Liver (tissue), 9 donors: Measurements from ENCODE around the gene C1orf21. TPM values are rescaled to one million over a fixed set of nuclear protein-coding genes. Genes with fewer than 3 reads are reported as not detected.

Experiments
- DNase-seq: peaks from one replicate; pipeline ENCODE4 v3.0.0-alpha.2; 2017; ENCODE audit warnings: low spot score
- H3K27ac ChIP-seq, 2 donors: one replicate each; pipeline ENCODE4 v1.7.0; 2013; ENCODE audit warnings: inconsistent platforms in 2 of 2, low read length in 2 of 2, control low read depth in 1 of 2, low read depth in 1 of 2, mild to moderate bottlenecking in 1 of 2
- H3K27me3 ChIP-seq, 4 donors: one replicate each; pipeline versions ENCODE4 v1.6.1 to v1.7.0; 2013; ENCODE audit warnings: low read length in 3 of 4, inconsistent platforms in 1 of 4, mild to moderate bottlenecking in 1 of 4, moderate library complexity in 1 of 4; ENCODE audit not compliant: control insufficient read depth in 4 of 4, insufficient read depth in 4 of 4
- H3K36me3 ChIP-seq, 4 donors: one replicate each; pipeline versions ENCODE4 v1.6.1 to v1.7.0; 2013; ENCODE audit warnings: low read length in 3 of 4, mild to moderate bottlenecking in 3 of 4, low read depth in 1 of 4, moderate library complexity in 1 of 4; ENCODE audit not compliant: control insufficient read depth in 4 of 4, insufficient read depth in 3 of 4
- H3K4me1 ChIP-seq, 4 donors: one replicate each; pipeline versions ENCODE4 v1.6.1 to v1.7.0; 2013; ENCODE audit warnings: low read length in 3 of 4, mild to moderate bottlenecking in 3 of 4, moderate library complexity in 1 of 4; ENCODE audit not compliant: control insufficient read depth in 4 of 4, insufficient read depth in 4 of 4
- H3K4me3 ChIP-seq, 3 donors: one replicate each; pipeline versions ENCODE4 v1.6.1 to v1.7.0; 2013; ENCODE audit warnings: low read length in 3 of 3, control low read depth in 1 of 3, low read depth in 1 of 3, mild to moderate bottlenecking in 1 of 3
- H3K9ac ChIP-seq, 2 donors: one replicate each; pipeline ENCODE4 v1.7.0; 2013; ENCODE audit warnings: low read length in 2 of 2, mild to moderate bottlenecking in 2 of 2, moderate library complexity in 2 of 2, control low read depth in 1 of 2, low read depth in 1 of 2
- H3K9me3 ChIP-seq, 4 donors: one replicate each; pipeline versions ENCODE4 v1.6.1 to v1.7.0; 2013; ENCODE audit warnings: low read length in 3 of 4; ENCODE audit not compliant: control insufficient read depth in 4 of 4
- ATF3 ChIP-seq: IDR thresholded peaks from 2 replicates; pipeline ENCODE4 v1.6.1; 2016; ENCODE audit warnings: antibody characterized with exemption
- EGR1 ChIP-seq, 2 donors: IDR thresholded peaks; 2 replicates each; pipeline ENCODE4 v1.6.1; 2016 to 2018; ENCODE audit warnings: antibody characterized with exemption in 2 of 2, low read depth in 2 of 2
- FOXA1 ChIP-seq: IDR thresholded peaks from 2 replicates; pipeline ENCODE4 v1.6.1; 2016; ENCODE audit warnings: antibody characterized with exemption
- FOXA2 ChIP-seq: IDR thresholded peaks from 2 replicates; pipeline ENCODE4 v1.6.1; 2016; ENCODE audit warnings: antibody characterized with exemption
- GABPA ChIP-seq, 2 donors: IDR thresholded peaks in 1 of 2; conservative IDR thresholded peaks in 1 of 2; 2 replicates each; pipeline ENCODE4 v1.6.1; 2016; ENCODE audit warnings: antibody characterized with exemption in 2 of 2, mild to moderate bottlenecking in 1 of 2, moderate library complexity in 1 of 2
- HNF4A ChIP-seq, 2 donors: conservative IDR thresholded peaks; 2 replicates each; pipeline ENCODE4 v1.6.1; 2016; ENCODE audit warnings: antibody characterized with exemption in 2 of 2, mild to moderate bottlenecking in 2 of 2
- HNF4G ChIP-seq: IDR thresholded peaks from 2 replicates; pipeline ENCODE4 v1.6.1; 2016; ENCODE audit warnings: antibody characterized with exemption
- JUND ChIP-seq, 2 donors: IDR thresholded peaks; 2 replicates each; pipeline ENCODE4 v1.6.1; 2016; ENCODE audit warnings: antibody characterized with exemption in 2 of 2
- NR2F2 ChIP-seq: IDR thresholded peaks from 2 replicates; pipeline ENCODE4 v1.6.1; 2016; ENCODE audit warnings: antibody characterized with exemption
- RAD21 ChIP-seq, 2 donors: IDR thresholded peaks; 2 replicates each; pipeline ENCODE4 v1.6.1; 2016; ENCODE audit warnings: antibody characterized with exemption in 2 of 2, mild to moderate bottlenecking in 2 of 2
- REST ChIP-seq: IDR thresholded peaks from 2 replicates; pipeline ENCODE4 v1.6.1; 2016; ENCODE audit warnings: antibody characterized with exemption, mild to moderate bottlenecking
- RXRA ChIP-seq, 2 donors: IDR thresholded peaks; 2 replicates each; pipeline ENCODE4 v1.6.1; 2017 to 2018; ENCODE audit warnings: antibody characterized with exemption in 2 of 2, mild to moderate bottlenecking in 1 of 2
- SP1 ChIP-seq: IDR thresholded peaks from 2 replicates; pipeline ENCODE4 v1.6.1; 2018; ENCODE audit warnings: antibody characterized with exemption, mild to moderate bottlenecking
- TAF1 ChIP-seq: conservative IDR thresholded peaks from 2 replicates; pipeline ENCODE4 v1.6.1; 2016; ENCODE audit warnings: antibody characterized with exemption, mild to moderate bottlenecking
- YY1 ChIP-seq: IDR thresholded peaks from 2 replicates; pipeline ENCODE4 v1.6.1; 2016; ENCODE audit warnings: antibody characterized with exemption, mild to moderate bottlenecking
- ZBTB33 ChIP-seq: IDR thresholded peaks from 2 replicates; pipeline ENCODE4 v1.6.1; 2016; ENCODE audit warnings: antibody characterized with exemption
- WGBS: extraction: QIAGEN DNeasy Blood & Tissue Kit; methylation state at CpG from one replicate; pipeline ENCODE4 v1.1.7; 2013; 5-methylcytosine and 5-hydroxymethylcytosine counted together
- polyA plus RNA-seq, 2 donors: library from polyadenylated mRNA; stranded (reverse) in 1 of 2; unstranded in 1 of 2; fragments of 200-250 nt in 1 of 2; fragments of >200 nt in 1 of 2; fragmentation: Nextera tagmentation in 1 of 2; extraction: Ambion mirVana in 1 of 2; gene quantifications; one replicate each; pipeline versions ENCODE4 v1.2.1 to v1.2.3, GENCODE V29; 2013 to 2015
- total RNA-seq, 2 donors: library from RNA; depleted of rRNA; stranded (reverse); fragments of >200 nt; gene quantifications; one replicate each; pipeline ENCODE4 v1.2.3, GENCODE V29; 2014
- TF ChIP-seq, protein P1 (sequence below): fragments of 150-350 bp; IDR thresholded peaks from 2 replicates; pipeline ENCODE4 v1.5.1; 2017; ENCODE audit warnings: improper control_type of control experiment, low read depth, low read length; ENCODE audit not compliant: missing input control
- TF ChIP-seq, protein P2 (sequence below): IDR thresholded peaks from 2 replicates; pipeline ENCODE4 v1.6.1; 2016; ENCODE audit warnings: antibody characterized with exemption
- donor health status: healthy.
- donor health status: healthy.
- donor health status: healthy.
- donor health status: healthy.
- donor health status: healthy.

C1orf21 gene
- total and polyA plus RNA-seq, 4 donors = 2.3 to 21.3 (median 13.4) TPM

DNA sequence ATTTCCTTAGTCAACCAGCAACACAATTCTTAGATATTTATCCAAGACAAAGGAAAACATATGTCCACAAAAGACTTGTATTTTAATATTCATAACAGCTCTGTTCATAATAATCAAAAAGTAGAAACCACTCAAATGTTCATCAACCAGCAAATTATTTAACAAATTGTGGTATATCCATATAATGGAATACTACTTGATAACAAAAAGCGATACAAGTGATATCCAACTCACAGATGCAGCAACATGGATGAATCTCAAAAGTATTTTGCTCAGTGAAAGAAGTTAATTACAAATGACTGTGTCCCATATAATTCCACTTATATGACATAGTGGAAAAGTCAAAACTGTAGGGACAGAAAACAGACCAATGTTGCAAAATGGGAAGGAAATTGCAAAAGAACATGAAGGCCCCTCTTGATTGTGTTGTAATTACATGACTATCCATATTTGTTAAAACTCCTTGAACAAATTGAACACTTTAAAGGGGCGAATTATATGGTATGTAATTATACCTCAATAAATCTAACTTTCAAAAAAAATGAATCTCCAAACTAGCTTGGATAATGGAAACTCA lies 250.9 kb downstream of the C1orf21 start:
- no peaks in the 10 kb centered on the region for H3K27me3 ChIP-seq
- no peaks in the 10 kb centered on the region for H3K9me3 ChIP-seq
- no peak for DNase-seq
- peaks cover 13 to 35% (median 24%) of the 10 kb centered on the region in 4 donors for H3K4me1 ChIP-seq
- no peaks in the 10 kb centered on the region for H3K36me3 ChIP-seq
- no peak overlapping the region for H3K4me3 ChIP-seq
- WGBS = 94% methylated on average over 2 of the region's 2 CpGs
- no peak for TF ChIP-seq YY1
- no peak for TF ChIP-seq RAD21 (IDR thresholded peaks at IDR 0.05)
- TF ChIP-seq, protein P1, sequence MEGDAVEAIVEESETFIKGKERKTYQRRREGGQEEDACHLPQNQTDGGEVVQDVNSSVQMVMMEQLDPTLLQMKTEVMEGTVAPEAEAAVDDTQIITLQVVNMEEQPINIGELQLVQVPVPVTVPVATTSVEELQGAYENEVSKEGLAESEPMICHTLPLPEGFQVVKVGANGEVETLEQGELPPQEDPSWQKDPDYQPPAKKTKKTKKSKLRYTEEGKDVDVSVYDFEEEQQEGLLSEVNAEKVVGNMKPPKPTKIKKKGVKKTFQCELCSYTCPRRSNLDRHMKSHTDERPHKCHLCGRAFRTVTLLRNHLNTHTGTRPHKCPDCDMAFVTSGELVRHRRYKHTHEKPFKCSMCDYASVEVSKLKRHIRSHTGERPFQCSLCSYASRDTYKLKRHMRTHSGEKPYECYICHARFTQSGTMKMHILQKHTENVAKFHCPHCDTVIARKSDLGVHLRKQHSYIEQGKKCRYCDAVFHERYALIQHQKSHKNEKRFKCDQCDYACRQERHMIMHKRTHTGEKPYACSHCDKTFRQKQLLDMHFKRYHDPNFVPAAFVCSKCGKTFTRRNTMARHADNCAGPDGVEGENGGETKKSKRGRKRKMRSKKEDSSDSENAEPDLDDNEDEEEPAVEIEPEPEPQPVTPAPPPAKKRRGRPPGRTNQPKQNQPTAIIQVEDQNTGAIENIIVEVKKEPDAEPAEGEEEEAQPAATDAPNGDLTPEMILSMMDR = no peak
- TF ChIP-seq, protein P2, sequence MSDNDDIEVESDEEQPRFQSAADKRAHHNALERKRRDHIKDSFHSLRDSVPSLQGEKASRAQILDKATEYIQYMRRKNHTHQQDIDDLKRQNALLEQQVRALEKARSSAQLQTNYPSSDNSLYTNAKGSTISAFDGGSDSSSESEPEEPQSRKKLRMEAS = no peak
- no peak for TF ChIP-seq NR2F2
- no peak for TF ChIP-seq EGR1 (IDR thresholded peaks at IDR 0.05; ENCODE audit: low read depth in 2 of 2)
- TF ChIP-seq ATF3 = no peak
- TF ChIP-seq SP1 = no peak
- no peak for TF ChIP-seq FOXA1
- TF ChIP-seq GABPA (IDR thresholded peaks at IDR 0.05 in 1 of 2, conservative IDR thresholded peaks at IDR 0.05 in 1 of 2) = no peak
- no peak for TF ChIP-seq JUND (IDR thresholded peaks at IDR 0.05)
- no peak for TF ChIP-seq HNF4A (conservative IDR thresholded peaks at IDR 0.05)
- no peak for TF ChIP-seq RXRA (IDR thresholded peaks at IDR 0.05)
- no peak for TF ChIP-seq REST
- TF ChIP-seq ZBTB33 = no peak
- H3K9ac ChIP-seq = no peak overlapping the region
- no peak overlapping the region for H3K27ac ChIP-seq

GRCh38 chr1:184639205-184639604 lies 252.4 kb downstream of the C1orf21 start:
- Histone ChIP-seq H3K9ac (no peak overlapping the region), H3K9me3 (no peaks in the 10 kb centered on the region), H3K4me1 (peaks cover 4 to 20% (median 10%) of the 10 kb centered on the region in 4 donors), H3K36me3 (no peaks in the 10 kb centered on the region), H3K27ac (no peak overlapping the region), H3K27me3 (no peaks in the 10 kb centered on the region), H3K4me3 (no peak overlapping the region)
- 96% methylated on average over 2 of the region's 2 CpGs for WGBS
- DNase-seq = no peak
- TF ChIP-seq FOXA2 = no peak
- TF ChIP-seq, protein P1 = no peak
- no peak for TF ChIP-seq HNF4A (conservative IDR thresholded peaks at IDR 0.05)
- TF ChIP-seq TAF1 = no peak
- TF ChIP-seq REST = no peak
- TF ChIP-seq RXRA (IDR thresholded peaks at IDR 0.05) = no peak
- TF ChIP-seq SP1 = no peak
- no peak for TF ChIP-seq ATF3
- no peak for TF ChIP-seq HNF4G
